ENCODE data around the gene WWP2. TPM values are rescaled to one million over a fixed set of nuclear protein-coding genes. Genes with fewer than 3 reads are reported as not detected.

WWP2 gene
- total and polyA plus RNA-seq, 2 donors: 17.8 to 20.4 TPM

DNA sequence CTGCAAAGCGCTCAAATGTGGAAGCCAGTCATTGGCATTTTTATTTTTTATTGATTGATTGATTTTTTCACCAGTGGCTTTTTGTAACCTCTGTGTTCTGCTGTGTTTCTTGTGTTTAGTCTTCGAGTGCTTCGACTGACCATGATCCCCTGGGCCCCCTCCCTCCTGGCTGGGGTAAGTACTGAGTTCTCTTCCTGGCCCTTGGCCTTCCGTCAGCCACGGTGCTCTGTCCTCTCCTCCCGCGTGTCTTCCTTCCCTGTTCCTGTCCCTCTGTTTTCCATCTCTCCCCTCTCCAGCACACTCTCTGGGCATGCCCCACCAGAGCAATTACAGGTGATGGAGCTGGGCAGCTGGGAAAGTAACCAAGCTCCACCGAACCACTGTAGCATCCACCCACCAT, 163.2 kb downstream of the WWP2 start:
- no peaks in the 10 kb centered on the region for H3K36me3 ChIP-seq (ENCODE audit: insufficient read depth)
- DNase-seq (ENCODE audit: extremely low spot score): no peak
- no peak overlapping the region for H3K27ac ChIP-seq (ENCODE audit: low read depth)
- 64% methylated on average over 8 of the region's 8 CpGs for WGBS
- no peak overlapping the region for H3K4me3 ChIP-seq (ENCODE audit: low read depth, low read length)
- no peaks in the 10 kb centered on the region for H3K4me1 ChIP-seq (ENCODE audit: insufficient read depth)

DNA sequence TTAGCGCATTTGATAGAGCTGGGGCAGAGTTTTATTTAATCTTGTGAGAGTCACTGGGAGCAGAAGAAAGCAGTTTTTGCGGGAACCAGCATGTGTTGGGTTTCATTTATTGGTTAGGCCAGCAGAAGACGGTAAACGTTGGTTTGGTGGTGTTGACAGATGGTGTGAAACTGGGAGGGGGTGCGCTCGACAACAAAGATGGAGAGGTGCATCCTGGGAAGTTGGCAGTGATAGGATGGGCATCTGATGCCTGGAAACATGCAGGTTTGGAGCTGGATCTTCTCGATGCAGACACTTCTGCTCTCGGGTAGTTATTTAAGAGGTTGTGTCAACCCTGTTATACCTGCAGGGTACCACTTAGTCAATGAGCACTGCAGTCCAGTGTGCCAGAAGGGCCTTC, 164.1 kb downstream of the WWP2 start:
- H3K27ac ChIP-seq (ENCODE audit: low read depth): no peak overlapping the region
- no peak for DNase-seq (ENCODE audit: extremely low spot score)
- 89% methylated on average over 8 of the region's 8 CpGs for WGBS
- H3K4me3 ChIP-seq (ENCODE audit: low read depth, low read length): no peak overlapping the region
- no peaks in the 10 kb centered on the region for H3K4me1 ChIP-seq (ENCODE audit: insufficient read depth)
- no peaks in the 10 kb centered on the region for H3K36me3 ChIP-seq (ENCODE audit: insufficient read depth)

DNA sequence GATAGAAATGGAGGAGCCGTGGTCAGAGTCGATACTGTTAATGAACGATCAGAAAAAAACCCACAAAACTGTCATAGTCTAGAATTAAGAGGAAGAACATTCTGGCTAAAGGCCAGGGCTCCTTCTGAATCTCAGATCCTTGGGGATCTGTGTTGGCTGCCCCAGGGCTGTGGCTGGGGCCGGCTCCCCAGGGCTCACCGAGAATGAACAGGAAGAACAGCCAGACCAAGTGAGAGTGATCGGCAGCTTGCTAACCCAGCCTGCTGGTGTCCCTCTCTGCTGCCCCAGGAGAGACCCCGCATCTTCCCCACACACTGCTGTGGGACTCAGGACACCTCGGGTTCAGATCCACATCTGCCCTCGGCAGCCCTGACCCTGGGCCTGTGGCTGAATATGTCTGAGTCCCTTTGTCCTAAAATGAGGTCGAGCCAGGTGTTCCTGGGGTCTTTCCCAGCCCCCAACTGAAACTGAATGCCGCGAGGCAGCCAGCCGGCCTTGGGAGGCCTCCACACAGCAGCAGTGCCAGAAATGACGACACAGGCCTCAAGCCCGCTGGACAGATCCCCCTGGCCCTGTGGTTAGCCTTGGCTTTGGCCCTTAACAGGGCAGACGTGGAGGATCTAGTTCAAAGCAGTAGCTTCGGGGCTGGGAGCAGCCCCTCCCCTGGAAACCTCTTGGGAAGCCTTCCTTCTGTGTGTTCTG, 165.1 kb downstream of the WWP2 start:
- DNase-seq (ENCODE audit: extremely low spot score): no peak
- Histone ChIP-seq H3K4me1 (ENCODE audit: insufficient read depth) (no peaks in the 10 kb centered on the region), H3K4me3 (ENCODE audit: low read depth, low read length) (no peak overlapping the region), H3K27ac (ENCODE audit: low read depth) (no peak overlapping the region), H3K36me3 (ENCODE audit: insufficient read depth) (no peaks in the 10 kb centered on the region)
- WGBS: 59% methylated on average over 17 of the region's 17 CpGs

DNA sequence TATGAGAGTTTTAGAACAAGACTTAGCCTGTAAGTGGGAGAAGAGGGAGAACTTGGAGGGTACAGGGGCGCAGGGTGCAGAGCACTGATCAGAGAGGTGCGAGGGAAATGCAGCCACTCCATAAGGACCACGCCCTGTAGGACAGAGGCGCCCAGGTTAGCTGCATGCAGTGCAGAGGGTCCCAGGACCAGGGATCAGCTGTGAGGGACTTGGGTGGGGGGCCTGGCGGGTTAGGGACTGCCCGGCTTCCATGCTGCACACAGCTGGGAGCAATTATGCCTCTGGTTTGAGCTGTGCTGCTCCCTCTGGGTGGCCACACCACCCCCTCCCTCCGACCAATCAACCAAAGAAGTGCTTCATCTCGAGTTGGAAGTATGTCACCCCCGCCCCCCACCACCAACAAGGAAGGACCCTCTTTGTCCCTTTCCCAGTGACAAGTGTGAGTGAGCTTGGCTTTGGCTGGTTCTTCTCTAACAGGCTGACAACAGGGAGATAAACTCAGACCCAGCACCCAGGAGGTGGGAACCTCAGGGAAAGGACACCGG, 166.8 kb downstream of the WWP2 start:
- Histone ChIP-seq H3K4me1 (ENCODE audit: insufficient read depth) (no peaks in the 10 kb centered on the region), H3K27ac (ENCODE audit: low read depth) (no peak overlapping the region), H3K4me3 (ENCODE audit: low read depth, low read length) (no peak overlapping the region), H3K36me3 (ENCODE audit: insufficient read depth) (no peaks in the 10 kb centered on the region)
- DNase-seq (ENCODE audit: extremely low spot score): no peak
- 88% methylated on average over 10 of the region's 10 CpGs for WGBS

DNA sequence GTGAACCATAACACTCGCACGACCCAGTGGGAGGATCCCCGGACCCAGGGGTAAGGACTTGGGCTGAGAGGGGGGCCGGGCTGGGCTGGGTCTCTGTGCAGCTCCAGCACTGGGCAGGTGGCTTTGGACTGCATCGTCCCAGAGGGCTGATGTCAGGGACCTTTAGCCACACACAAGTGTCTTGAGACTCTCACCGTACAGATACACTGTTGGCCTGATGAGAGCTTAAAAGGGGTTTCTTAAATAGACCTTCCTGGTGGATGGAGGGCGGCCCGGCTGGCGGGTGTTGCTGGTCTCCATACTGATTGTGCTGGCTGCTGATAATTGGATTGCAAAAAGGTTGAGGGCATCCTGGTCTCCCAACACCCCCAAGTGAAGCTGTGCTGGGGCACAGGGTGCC, 167.3 kb downstream of the WWP2 start:
- Histone ChIP-seq H3K4me1 (ENCODE audit: insufficient read depth) (no peaks in the 10 kb centered on the region), H3K36me3 (ENCODE audit: insufficient read depth) (no peaks in the 10 kb centered on the region)

DNA sequence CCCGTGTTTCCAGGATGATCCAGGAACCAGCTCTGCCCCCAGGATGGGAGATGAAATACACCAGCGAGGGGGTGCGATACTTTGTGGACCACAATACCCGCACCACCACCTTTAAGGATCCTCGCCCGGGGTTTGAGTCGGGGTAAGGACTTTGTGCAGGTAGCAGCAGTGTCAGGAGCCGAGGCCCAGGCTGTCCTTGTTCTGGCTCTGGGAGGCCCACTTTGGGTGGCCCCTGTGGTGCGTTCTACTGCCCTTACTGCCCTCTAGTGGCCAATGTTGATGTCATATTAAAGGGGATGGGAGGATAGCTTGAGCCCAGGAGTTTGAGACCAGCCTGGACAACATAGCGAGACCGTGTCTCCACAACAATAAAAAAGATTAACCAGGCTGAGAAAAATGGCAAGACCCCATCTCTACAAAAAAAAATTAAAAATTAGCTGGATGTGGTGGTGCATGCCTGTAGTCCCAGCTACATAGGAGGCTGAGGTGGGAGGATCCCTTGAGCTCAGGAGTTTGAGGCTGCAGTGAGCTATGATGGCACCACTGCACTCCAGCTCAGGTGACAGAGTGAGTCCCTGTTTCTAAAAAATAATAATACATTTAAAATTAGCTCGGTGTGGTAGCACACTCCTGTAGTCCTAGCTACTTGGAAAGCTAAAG, 168.1 kb downstream of the WWP2 start:
- DNase-seq (ENCODE audit: extremely low spot score): no peak
- Histone ChIP-seq H3K36me3 (ENCODE audit: insufficient read depth) (no peaks in the 10 kb centered on the region), H3K27ac (ENCODE audit: low read depth) (no peak overlapping the region), H3K4me1 (ENCODE audit: insufficient read depth) (no peaks in the 10 kb centered on the region), H3K4me3 (ENCODE audit: low read depth, low read length) (no peak overlapping the region)
- WGBS: 72% methylated on average over 12 of the region's 12 CpGs

More for the DNA sequence above, 167.3 kb downstream of the WWP2 start:
- DNase-seq (ENCODE audit: extremely low spot score): no peak
- 89% methylated on average over 9 of the region's 9 CpGs for WGBS
- Histone ChIP-seq H3K27ac (ENCODE audit: low read depth) (no peak overlapping the region), H3K4me3 (ENCODE audit: low read depth, low read length) (no peak overlapping the region)

DNA sequence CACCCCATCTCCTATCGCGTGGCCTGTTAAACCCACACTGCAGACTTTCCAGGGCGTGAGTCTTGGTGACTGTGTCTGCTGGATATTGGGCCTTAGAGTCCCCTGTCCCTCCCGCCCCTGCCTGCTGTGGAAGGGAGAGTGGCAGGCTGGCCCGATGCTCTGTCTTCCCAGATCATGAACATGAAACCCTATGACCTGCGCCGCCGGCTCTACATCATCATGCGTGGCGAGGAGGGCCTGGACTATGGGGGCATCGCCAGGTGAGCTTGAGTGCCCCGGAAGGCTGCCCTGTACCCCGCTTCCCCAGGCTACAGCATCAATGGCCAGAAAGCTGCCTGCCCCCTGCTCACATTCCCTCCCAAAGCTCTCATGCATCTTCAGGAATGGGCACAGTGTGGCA, 169.5 kb downstream of the WWP2 start:
- no peak for DNase-seq (ENCODE audit: extremely low spot score)
- Histone ChIP-seq H3K27ac (ENCODE audit: low read depth) (no peak overlapping the region), H3K4me3 (ENCODE audit: low read depth, low read length) (no peak overlapping the region), H3K36me3 (ENCODE audit: insufficient read depth) (no peaks in the 10 kb centered on the region), H3K4me1 (ENCODE audit: insufficient read depth) (no peaks in the 10 kb centered on the region)
- WGBS: 95% methylated on average over 13 of the region's 13 CpGs

DNA sequence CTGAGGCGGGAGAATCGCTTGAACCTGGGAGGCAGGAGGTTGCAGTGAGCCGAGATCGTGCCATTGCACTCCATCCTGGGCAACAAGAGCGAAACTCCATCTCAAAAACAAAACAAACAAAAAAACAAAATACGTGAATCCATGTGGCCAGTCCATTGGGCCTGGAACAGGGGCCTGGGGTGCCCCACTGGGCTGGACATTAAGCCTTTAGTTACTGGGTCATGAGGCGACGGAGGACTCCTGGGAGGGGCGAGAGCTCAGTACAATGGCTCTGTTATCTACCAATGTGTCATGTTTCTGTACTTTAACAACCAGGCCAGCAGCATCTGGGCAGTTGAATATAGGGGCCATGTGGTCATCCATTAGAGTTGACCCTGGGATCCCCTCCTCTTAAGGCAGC, 170.1 kb downstream of the WWP2 start:
- WGBS: 85% methylated on average over 9 of the region's 9 CpGs
- Histone ChIP-seq H3K27ac (ENCODE audit: low read depth) (no peak overlapping the region), H3K4me3 (ENCODE audit: low read depth, low read length) (no peak overlapping the region), H3K36me3 (ENCODE audit: insufficient read depth) (no peaks in the 10 kb centered on the region), H3K4me1 (ENCODE audit: insufficient read depth) (no peaks in the 10 kb centered on the region)
- no peak for DNase-seq (ENCODE audit: extremely low spot score)

DNA sequence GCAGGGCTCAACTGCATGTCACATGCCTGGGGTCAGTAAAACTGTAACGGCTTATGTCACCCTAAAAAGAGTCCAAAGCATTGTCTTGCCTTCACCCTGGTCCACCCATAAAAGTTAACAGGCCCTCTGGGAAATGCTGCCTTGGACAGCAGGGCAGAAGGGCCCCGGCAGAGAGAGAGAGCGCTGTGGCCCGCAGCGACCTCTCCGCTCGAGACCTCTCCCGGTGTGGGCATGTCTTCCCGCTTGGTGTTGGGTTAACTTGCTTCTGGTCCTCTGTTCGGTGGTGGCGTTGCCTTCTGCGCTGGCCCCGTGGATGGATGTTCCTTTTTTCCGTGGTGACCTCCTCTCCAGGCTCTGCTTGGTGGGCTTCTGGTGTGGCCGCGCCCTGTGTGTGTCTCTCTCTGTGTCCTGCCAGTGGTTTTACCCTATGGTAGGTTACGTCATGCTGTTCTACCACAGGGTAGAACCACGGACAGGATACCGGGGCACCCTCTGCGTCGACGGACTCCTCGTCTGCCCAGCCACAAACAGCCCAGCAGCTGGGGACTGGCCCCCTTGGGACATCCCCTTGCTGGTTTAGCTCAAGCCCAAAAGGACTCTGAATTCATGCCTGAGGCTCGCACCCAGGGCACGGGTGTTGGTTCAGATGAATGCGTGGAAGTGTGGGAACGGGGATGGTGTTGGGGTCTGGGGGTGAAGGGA, 170.7 kb downstream of the WWP2 start:
- Histone ChIP-seq H3K36me3 (ENCODE audit: insufficient read depth) (no peaks in the 10 kb centered on the region), H3K27ac (ENCODE audit: low read depth) (no peak overlapping the region), H3K4me3 (ENCODE audit: low read depth, low read length) (no peak overlapping the region), H3K4me1 (ENCODE audit: insufficient read depth) (no peaks in the 10 kb centered on the region)
- WGBS: 88% methylated on average over 27 of the region's 27 CpGs
- no peak for DNase-seq (ENCODE audit: extremely low spot score)

DNA sequence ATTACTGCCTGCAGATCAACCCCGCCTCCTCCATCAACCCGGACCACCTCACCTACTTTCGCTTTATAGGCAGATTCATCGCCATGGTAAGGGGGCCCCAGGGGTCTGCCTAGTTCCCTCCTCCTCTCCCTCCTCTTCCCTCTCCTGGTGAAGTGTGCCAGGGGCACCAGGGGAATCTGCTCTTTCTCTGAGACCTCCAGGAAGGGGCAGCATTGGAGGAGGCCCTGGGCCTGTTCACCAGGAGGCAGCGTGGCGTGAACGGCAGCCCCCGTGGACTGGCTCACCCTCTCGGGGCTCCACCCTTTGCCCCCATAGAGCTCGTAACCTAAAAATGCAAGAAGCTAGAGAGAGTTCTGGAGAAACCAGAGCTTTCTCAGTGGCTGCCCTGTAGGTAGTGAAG, 171.9 kb downstream of the WWP2 start:
- no peak overlapping the region for H3K27ac ChIP-seq (ENCODE audit: low read depth)
- no peaks in the 10 kb centered on the region for H3K36me3 ChIP-seq (ENCODE audit: insufficient read depth)
- WGBS: 82% methylated on average over 10 of the region's 10 CpGs
- no peaks in the 10 kb centered on the region for H3K4me1 ChIP-seq (ENCODE audit: insufficient read depth)
- no peak for DNase-seq (ENCODE audit: extremely low spot score)
- H3K4me3 ChIP-seq (ENCODE audit: low read depth, low read length): no peak overlapping the region

DNA sequence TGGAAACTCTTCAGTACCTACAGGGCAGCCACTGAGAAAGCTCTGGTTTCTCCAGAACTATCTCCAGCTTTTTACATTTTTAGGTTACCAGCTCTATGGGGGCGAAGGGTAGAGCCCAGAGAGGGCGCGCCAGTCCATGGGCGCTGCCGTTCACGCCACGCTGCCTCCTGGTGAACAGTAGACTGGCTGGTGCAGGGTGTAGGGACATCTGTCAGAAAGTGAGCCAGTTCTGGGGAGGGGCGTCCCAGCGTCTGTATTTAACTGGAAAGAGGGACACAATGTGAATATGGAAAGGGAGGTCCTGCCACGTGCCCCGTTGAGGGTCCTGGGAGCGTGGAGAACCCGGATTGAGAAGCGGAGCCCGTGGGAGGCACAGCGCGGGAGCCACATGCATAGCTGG, 172.6 kb downstream of the WWP2 start:
- WGBS: 98% methylated on average over 17 of the region's 17 CpGs
- H3K4me3 ChIP-seq (ENCODE audit: low read depth, low read length): no peak overlapping the region
- H3K27ac ChIP-seq (ENCODE audit: low read depth): no peak overlapping the region
- H3K36me3 ChIP-seq (ENCODE audit: insufficient read depth): no peaks in the 10 kb centered on the region
- no peaks in the 10 kb centered on the region for H3K4me1 ChIP-seq (ENCODE audit: insufficient read depth)
- DNase-seq (ENCODE audit: extremely low spot score): no peak

DNA sequence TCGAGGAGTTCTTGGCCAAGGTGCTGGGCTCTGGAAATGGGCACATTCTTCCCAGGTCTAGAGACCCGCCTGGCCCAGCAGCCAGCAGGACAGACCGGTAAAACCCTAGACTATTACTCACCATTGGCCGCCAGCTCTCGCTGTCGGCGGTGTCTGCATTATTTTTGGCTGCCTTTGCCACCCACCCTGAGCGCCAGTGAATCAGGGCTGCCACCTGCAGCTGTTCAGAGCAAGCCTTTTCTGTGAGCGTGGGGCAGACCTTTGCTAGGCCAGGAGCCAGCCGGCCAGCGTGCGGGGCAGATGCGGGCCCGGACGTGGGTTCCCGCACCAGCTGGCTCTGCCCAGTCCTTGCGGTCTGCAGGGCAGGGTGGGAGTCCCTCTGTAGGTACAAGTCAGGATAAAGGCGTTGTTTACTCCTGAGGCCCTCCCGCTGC, 173.2 kb downstream of the WWP2 start:
- H3K27ac ChIP-seq (ENCODE audit: low read depth): no peak overlapping the region
- H3K36me3 ChIP-seq (ENCODE audit: insufficient read depth): peaks cover 2% of the 10 kb centered on the region
- WGBS: 96% methylated on average over 19 of the region's 19 CpGs
- no peaks in the 10 kb centered on the region for H3K4me1 ChIP-seq (ENCODE audit: insufficient read depth)
- H3K4me3 ChIP-seq (ENCODE audit: low read depth, low read length): no peak overlapping the region
- DNase-seq (ENCODE audit: extremely low spot score): no peak

DNA sequence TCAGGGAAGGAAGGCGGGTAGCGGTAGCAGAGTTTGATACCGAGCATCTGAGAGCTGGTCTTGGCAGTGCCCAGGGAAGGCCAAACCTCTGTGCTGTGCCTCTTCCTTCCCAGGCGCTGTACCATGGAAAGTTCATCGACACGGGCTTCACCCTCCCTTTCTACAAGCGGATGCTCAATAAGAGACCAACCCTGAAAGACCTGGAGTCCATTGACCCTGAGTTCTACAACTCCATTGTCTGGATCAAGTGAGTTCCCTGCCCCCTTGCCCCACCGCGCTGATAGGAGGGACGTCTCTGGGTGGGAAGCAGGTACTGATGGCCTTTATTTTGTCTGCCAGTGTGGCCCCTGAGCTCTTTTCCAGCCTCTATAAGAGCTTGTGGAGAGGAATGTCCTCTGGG, 173.6 kb downstream of the WWP2 start:
- peaks cover 2% of the 10 kb centered on the region for H3K36me3 ChIP-seq (ENCODE audit: insufficient read depth)
- WGBS: 95% methylated on average over 10 of the region's 10 CpGs
- no peaks in the 10 kb centered on the region for H3K4me1 ChIP-seq (ENCODE audit: insufficient read depth)
- DNase-seq (ENCODE audit: extremely low spot score): no peak
- no peak overlapping the region for H3K27ac ChIP-seq (ENCODE audit: low read depth)
- H3K4me3 ChIP-seq (ENCODE audit: low read depth, low read length): no peak overlapping the region

DNA sequence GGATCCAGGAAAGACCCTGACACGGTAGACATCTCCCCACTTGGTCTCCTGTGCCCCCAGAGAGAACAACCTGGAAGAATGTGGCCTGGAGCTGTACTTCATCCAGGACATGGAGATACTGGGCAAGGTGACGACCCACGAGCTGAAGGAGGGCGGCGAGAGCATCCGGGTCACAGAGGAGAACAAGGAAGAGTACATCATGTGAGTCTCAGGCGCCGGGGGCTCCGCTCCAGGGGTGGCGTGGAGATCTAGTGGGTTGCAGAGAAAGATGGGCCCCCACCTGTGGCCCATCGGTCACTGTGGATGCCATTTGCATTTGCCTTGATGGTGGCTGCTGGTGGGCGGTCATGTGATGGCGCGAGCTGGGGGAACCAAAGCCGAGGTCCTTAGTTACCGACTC, 174.1 kb downstream of the WWP2 start:
- 97% methylated on average over 16 of the region's 16 CpGs for WGBS
- H3K36me3 ChIP-seq (ENCODE audit: insufficient read depth): peaks cover 2% of the 10 kb centered on the region
- H3K4me3 ChIP-seq (ENCODE audit: low read depth, low read length): no peak overlapping the region
- H3K27ac ChIP-seq (ENCODE audit: low read depth): no peak overlapping the region
- DNase-seq (ENCODE audit: extremely low spot score): no peak
- no peaks in the 10 kb centered on the region for H3K4me1 ChIP-seq (ENCODE audit: insufficient read depth)
